Adipocyte (in vitro differentiated cells): ENCODE measurements around the gene SP3.
A peak's percentile ranks its signal among the peaks of the same experiment; 100 is the strongest.

ENCODE experiments used
- DNase-seq: peaks from one replicate; pipeline ENCODE4 v3.0.0-alpha.2; 2015; ENCODE audit warnings: low read depth
- H3K27me3 ChIP-seq: replicated peaks from 2 replicates; pipeline ENCODE4 v1.7.0; 2013; ENCODE audit warnings: mild to moderate bottlenecking, low read length, moderate library complexity; ENCODE audit not compliant: control insufficient read depth, insufficient read depth
- H3K36me3 ChIP-seq: 2 replicates; pipeline ENCODE4 v1.7.0; 2013; ENCODE audit warnings: low read length, mild to moderate bottlenecking, moderate library complexity; ENCODE audit not compliant: control insufficient read depth, insufficient read depth, severe bottlenecking
- H3K4me1 ChIP-seq: 2 replicates; pipeline ENCODE4 v1.7.0; 2013; ENCODE audit warnings: mild to moderate bottlenecking, low read length, moderate library complexity; ENCODE audit not compliant: control insufficient read depth, insufficient read depth
- H3K4me3 ChIP-seq: 2 replicates; pipeline ENCODE4 v1.7.0; 2013; ENCODE audit warnings: mild to moderate bottlenecking, low read length, moderate library complexity
- H3K9ac ChIP-seq: 2 replicates; pipeline ENCODE4 v1.7.0; 2013; ENCODE audit warnings: mild to moderate bottlenecking, low read length, moderate library complexity
- H3K9me3 ChIP-seq: 2 replicates; pipeline ENCODE4 v1.7.0; 2013; ENCODE audit warnings: mild to moderate bottlenecking, low read length, moderate library complexity; ENCODE audit not compliant: control insufficient read depth

SP3 gene

GRCh38 chr2:173965372-173966025 lies at the start of gene SP3:
SP3 (minus strand) TSS chr2:173965373; CDS start chr2:173965171, 202 bp downstream.
- Histone ChIP-seq H3K9me3 (peaks cover 6% of the 10 kb centered on the region), H3K4me1 (peaks cover 17% of the 10 kb centered on the region), H3K4me3 (peak within 1 kb of the TSS; percentile 89), H3K9ac (peak within 1 kb of the TSS; percentile 99), H3K27me3 (no peaks in the 10 kb centered on the region), H3K36me3 (peaks cover 6% of the 10 kb centered on the region)
- DNase-seq = peak; percentile 99

GRCh38 chr2:174014699-174015070 lies 49.5 kb upstream of the SP3 start:
- no peak for DNase-seq
- no peaks in the 10 kb centered on the region for H3K36me3 ChIP-seq
- peak overlapping the region; percentile 13 for H3K4me3 ChIP-seq
- no peaks in the 10 kb centered on the region for H3K9me3 ChIP-seq
- H3K9ac ChIP-seq = peak overlapping the region; percentile 99
- peaks cover 50% of the 10 kb centered on the region for H3K4me1 ChIP-seq
- no peaks in the 10 kb centered on the region for H3K27me3 ChIP-seq

DNA sequence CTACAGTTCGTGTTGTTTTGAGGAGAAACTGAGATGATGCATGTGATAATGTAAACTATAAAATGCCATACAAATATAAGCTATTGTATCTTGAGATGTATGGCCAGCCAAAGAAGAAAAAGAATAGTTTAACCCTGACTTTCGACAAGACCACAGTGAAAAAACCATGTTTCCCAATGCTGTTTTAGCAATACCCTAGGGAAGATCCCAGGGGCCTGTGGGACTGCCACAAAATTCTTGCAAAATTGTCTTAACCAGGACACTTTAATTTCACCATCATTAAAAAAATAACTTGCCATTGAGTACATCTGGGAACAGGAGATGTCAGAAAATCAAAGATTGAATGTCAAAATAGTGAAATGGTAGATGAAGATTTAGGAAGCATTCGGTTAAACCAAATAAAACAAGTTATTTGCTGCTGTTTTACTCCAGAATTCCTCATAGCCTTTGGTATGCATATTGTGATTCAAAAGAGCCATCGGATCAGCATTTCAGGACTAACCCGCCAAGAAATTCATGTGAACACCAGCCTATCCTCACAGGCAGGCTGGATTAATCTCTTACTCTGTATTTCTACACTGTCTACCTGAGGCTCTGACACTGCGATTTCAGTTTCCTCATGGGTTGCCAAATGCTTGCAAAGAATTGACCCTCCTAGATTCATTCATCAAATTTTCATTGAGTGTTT lies 49.0 kb upstream of the SP3 start:
- no peak for DNase-seq
- no peaks in the 10 kb centered on the region for H3K27me3 ChIP-seq
- H3K4me1 ChIP-seq = peaks cover 53% of the 10 kb centered on the region
- H3K9ac ChIP-seq = peak overlapping the region; percentile 99
- peak overlapping the region; percentile 85 for H3K4me3 ChIP-seq
- H3K9me3 ChIP-seq = no peaks in the 10 kb centered on the region
- H3K36me3 ChIP-seq = no peaks in the 10 kb centered on the region

DNA sequence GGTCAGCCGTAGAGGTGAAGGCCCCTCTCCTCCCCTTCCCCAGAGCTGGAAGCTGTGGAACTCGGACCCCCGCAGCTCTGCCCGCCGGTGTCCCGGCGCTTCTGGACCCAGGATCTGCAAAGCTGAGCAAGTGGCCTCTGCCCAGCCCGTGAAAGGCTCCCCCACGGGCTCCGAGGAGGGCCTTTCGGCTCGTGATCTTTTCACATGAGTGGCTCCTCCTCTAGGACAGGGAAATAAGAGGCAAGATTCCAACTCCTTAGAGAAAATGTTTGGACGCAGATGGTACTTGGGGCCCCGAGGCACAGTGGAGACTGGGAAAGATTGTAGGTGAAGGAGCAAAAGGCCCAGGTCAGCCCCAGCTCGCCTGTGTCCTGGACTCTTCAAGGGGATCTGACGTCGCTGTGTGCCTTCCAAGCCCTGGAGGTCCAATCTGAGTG lies 48.2 kb upstream of the SP3 start:
- no peak for DNase-seq
- Histone ChIP-seq H3K36me3 (no peaks in the 10 kb centered on the region), H3K27me3 (no peaks in the 10 kb centered on the region), H3K4me1 (peaks cover 53% of the 10 kb centered on the region), H3K4me3 (peak overlapping the region; percentile 85), H3K9me3 (no peaks in the 10 kb centered on the region), H3K9ac (peak overlapping the region; percentile 99)

DNA sequence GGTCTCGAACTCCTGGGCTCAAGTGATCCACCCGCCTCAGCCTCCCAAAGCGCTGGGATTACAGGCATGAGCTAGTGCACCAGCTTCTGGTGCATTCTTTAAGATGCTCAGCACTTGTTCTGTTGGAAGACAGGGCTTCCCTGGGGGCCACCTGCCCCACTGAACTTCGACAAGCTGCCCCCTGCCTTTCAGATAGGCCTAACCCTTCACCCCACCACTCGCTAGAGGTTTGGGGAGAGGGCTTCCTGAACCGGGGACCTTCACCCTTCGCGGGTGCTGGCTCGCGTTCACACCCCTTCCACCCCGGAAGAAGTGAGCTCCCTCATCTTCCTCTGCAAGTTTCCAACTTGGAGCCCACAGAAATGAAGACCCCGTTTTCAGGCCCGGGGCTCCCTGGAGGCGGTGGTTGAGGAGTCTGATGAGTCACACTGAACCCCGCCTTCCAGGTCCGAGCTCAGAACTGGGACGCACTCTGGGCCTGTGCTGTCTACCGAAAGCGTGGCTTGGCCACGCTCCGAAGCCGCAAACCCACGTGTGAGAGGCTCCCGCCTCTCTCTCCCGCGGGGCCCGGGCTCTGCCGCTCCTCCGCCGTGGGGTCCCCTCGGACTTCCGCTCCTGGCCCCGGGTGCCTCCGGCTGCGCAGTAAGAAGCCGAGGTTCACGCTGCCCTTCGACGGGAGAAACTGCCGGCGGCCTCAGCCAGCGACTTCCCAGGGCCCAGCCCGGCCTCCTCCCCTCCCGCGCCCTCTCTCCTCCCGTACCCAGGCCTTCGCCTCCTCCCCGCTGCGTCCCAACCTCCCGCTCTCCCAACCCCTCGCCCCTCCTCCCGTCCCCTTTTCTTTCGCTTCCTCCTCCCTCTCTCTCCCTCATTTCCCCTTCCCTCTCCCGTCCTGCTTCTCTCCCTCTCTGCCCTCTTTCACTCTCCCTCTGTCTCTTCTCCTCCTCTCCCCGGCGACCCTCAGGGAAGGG lies 47.5 kb upstream of the SP3 start:
- DNase-seq = no peak
- Histone ChIP-seq H3K4me3 (peak overlapping the region; percentile 85), H3K4me1 (peaks cover 53% of the 10 kb centered on the region), H3K27me3 (no peaks in the 10 kb centered on the region), H3K9ac (peak overlapping the region; percentile 99), H3K9me3 (no peaks in the 10 kb centered on the region), H3K36me3 (no peaks in the 10 kb centered on the region)

- peak overlapping the region; percentile 99 for H3K9ac ChIP-seq
These were observed 46.6 kb upstream of the SP3 start for GRCh38 chr2:174011796-174012195.

DNA sequence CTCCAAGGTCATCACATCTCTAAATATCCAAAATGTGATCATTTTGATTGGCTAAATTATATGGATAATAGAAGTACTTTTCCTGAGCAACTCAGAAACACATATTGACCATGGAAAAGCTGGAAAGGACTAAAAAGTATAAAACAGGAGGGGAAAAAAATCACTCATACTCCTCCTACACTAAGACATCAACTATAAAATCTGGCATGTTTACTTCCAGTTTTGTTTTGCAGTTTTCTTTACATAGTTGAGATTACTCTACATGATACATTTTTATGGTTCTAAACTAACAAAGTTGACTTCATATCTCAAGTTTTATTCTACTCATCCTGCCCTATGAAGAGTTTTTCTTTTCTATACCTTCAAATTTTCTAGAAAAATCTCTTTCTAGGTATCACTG lies 46.0 kb upstream of the SP3 start:
- DNase-seq = no peak

More at GRCh38 chr2:174011796-174012195, 46.6 kb upstream of the SP3 start:
- H3K4me3 ChIP-seq = peak overlapping the region; percentile 85
- H3K4me1 ChIP-seq = peaks cover 53% of the 10 kb centered on the region
- H3K36me3 ChIP-seq = no peaks in the 10 kb centered on the region
- no peaks in the 10 kb centered on the region for H3K9me3 ChIP-seq
- DNase-seq = no peak
- no peaks in the 10 kb centered on the region for H3K27me3 ChIP-seq

DNA sequence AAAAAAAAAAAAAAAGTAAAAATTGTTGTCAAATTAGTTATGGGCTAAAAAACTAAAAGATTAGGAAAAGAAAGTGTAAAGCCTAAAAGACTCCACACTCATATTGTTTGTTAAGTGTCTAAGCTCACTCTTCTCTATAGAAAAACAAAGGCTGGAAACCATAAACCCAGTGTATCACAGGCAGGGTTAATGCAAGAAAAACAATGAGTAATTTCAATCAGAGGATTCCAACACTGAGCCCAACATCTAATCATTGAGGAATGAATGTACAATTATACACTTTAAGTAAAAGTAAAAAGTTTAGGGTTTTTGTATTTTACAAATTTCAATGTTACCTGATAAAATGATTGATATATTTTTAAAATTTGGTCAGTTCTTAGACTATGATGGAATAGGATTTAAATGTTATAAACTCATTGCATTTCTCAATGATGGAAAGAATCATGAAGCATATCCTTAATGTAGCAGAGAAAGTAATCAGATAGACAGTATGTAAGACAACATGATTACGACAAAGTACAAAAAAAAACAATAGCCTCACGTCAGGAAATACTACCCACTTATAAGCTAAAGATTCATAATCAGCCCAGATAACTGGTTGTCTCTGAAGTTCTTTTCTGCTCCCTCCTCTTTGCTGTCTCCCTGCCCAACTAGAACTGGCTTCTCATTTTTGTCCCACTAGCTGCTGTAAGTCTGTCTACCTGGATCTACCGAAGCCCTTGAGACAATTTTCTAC lies 44.5 kb upstream of the SP3 start:
- Histone ChIP-seq H3K4me3 (peak overlapping the region; percentile 53), H3K4me1 (peaks cover 63% of the 10 kb centered on the region), H3K9ac (peak overlapping the region; percentile 56), H3K9me3 (no peaks in the 10 kb centered on the region), H3K27me3 (no peaks in the 10 kb centered on the region), H3K36me3 (no peaks in the 10 kb centered on the region)
- peak; percentile 65 for DNase-seq

More for the DNA sequence above, 46.0 kb upstream of the SP3 start:
- no peaks in the 10 kb centered on the region for H3K36me3 ChIP-seq
- peaks cover 55% of the 10 kb centered on the region for H3K4me1 ChIP-seq
- peak overlapping the region; percentile 85 for H3K4me3 ChIP-seq
- H3K27me3 ChIP-seq = no peaks in the 10 kb centered on the region
- no peaks in the 10 kb centered on the region for H3K9me3 ChIP-seq
- peak overlapping the region; percentile 99 for H3K9ac ChIP-seq

- Histone ChIP-seq H3K36me3 (no peaks in the 10 kb centered on the region), H3K9ac (no peak overlapping the region), H3K4me1 (peaks cover 57% of the 10 kb centered on the region), H3K9me3 (no peaks in the 10 kb centered on the region), H3K27me3 (no peaks in the 10 kb centered on the region), H3K4me3 (no peak overlapping the region)
- no peak for DNase-seq
These were observed 43.5 kb upstream of the SP3 start for GRCh38 chr2:174008720-174009119.

GRCh38 chr2:174007010-174007409 lies 41.8 kb upstream of the SP3 start:
- Histone ChIP-seq H3K36me3 (no peaks in the 10 kb centered on the region), H3K9me3 (no peaks in the 10 kb centered on the region), H3K4me1 (peaks cover 46% of the 10 kb centered on the region), H3K4me3 (no peak overlapping the region), H3K9ac (no peak overlapping the region), H3K27me3 (no peaks in the 10 kb centered on the region)
- no peak for DNase-seq
